GM18907 (cell line): ENCODE data around the gene CATSPERE.
"Not testable (repeated sequence)": the region's sequence is repeated elsewhere in the genome, so short reads cannot be mapped to it uniquely, and the experiment has no call there.

Source experiments
- ATAC-seq: cut with Tn5 transposase; IDR thresholded peaks from one replicate; pipeline ENCODE4 v1.9.1; 2021; ENCODE audit warnings: mild to moderate bottlenecking, moderate library complexity; ENCODE audit not compliant: unreplicated experiment

The CATSPERE gene

GRCh38 chr1:244448279-244449036 is 12.6 kb upstream of the CATSPERE start:
- no peak for ATAC-seq

GRCh38 chr1:244449936-244450508 is 11.1 kb upstream of the CATSPERE start:
- no peak for ATAC-seq

- peak; percentile 22 for ATAC-seq
These were observed 10.2 kb upstream of the CATSPERE start for GRCh38 chr1:244450597-244451538.

- ATAC-seq = no peak
These were observed 9.5 kb upstream of the CATSPERE start, which contains the start of gene ADSS2 for GRCh38 chr1:244451539-244451950. TSS of gene ADSS2 (minus strand) at chr1:244451909. CDS start at chr1:244451817, 92 bp downstream.

GRCh38 chr1:244451951-244452795 is 8.9 kb upstream of the CATSPERE start:
- peak; percentile 95 for ATAC-seq

GRCh38 chr1:244454412-244454811 is 6.7 kb upstream of the CATSPERE start:
- ATAC-seq = no peak

- ATAC-seq = no peak
These were observed 4.5 kb upstream of the CATSPERE start for GRCh38 chr1:244456586-244456985.

- no peak for ATAC-seq
These were observed 2.3 kb upstream of the CATSPERE start for GRCh38 chr1:244458781-244459180.

- ATAC-seq = no peak
These were observed 876 bp upstream of the CATSPERE start for GRCh38 chr1:244460197-244460596.

- no peak for ATAC-seq
These were observed 5.7 kb downstream of the CATSPERE start for GRCh38 chr1:244466724-244467123.

- ATAC-seq = no peak
These were observed 12.1 kb downstream of the CATSPERE start for GRCh38 chr1:244473059-244473605.

- ATAC-seq = not testable (repeated sequence)
These were observed 23.9 kb downstream of the CATSPERE start for GRCh38 chr1:244484971-244485370.

- ATAC-seq = no peak
These were observed 33.6 kb downstream of the CATSPERE start for GRCh38 chr1:244494653-244495052.

- ATAC-seq = no peak
These were observed 35.1 kb downstream of the CATSPERE start for GRCh38 chr1:244496186-244496585.

- no peak for ATAC-seq
These were observed 36.7 kb downstream of the CATSPERE start for GRCh38 chr1:244497805-244498204.

GRCh38 chr1:244499484-244499883 is 38.4 kb downstream of the CATSPERE start:
- not testable (repeated sequence) for ATAC-seq

GRCh38 chr1:244500515-244500914 is 39.4 kb downstream of the CATSPERE start:
- not testable (repeated sequence) for ATAC-seq

GRCh38 chr1:244502630-244503029 is 41.6 kb downstream of the CATSPERE start:
- ATAC-seq = no peak

- ATAC-seq = no peak
These were observed 52.4 kb downstream of the CATSPERE start for GRCh38 chr1:244513493-244513892.

- ATAC-seq = no peak
These were observed 54.6 kb downstream of the CATSPERE start for GRCh38 chr1:244515680-244516079.
